H1 (cell line): ENCODE data around the gene MIF. TPM values are rescaled to one million over a fixed set of nuclear protein-coding genes. Genes with fewer than 3 reads are reported as not detected.

Experiments used
- CTCF ChIA-PET: fragments of 300-600 bp; sonication (Branson Sonifier 250); formaldehyde crosslinking; loops from one replicate; lab custom pipeline; 2021; ENCODE audit not compliant: partially characterized antibody; lab: Charles Lee
- POLR2A ChIA-PET: fragments of 300-600 bp; sonication (Branson Sonifier 250); formaldehyde crosslinking; loops from one replicate; lab custom pipeline; 2021; ENCODE audit warnings: inconsistent platforms; ENCODE audit not compliant: partially characterized antibody; lab: Charles Lee
- DNase-seq, 2 experiments: peaks; one replicate each; pipeline versions ENCODE4 v3.0.0 to v3.0.0-alpha.2; 2010 to 2022; ENCODE audit warnings: low spot score in 2 of 2, low read depth in 1 of 2, mixed read lengths in 1 of 2
- FAIRE-seq: peaks from 2 replicates; lab custom pipeline; 2011; peaks lifted over from hg19 to GRCh38; lab: Jason Lieb, UNC
- H2AFZ ChIP-seq: 2 replicates; pipeline ENCODE4 v1.8.1; 2012; ENCODE audit warnings: low read length, inconsistent platforms
- H2AK5ac ChIP-seq: 2 replicates; pipeline ENCODE4 v1.6.1; 2013; ENCODE audit warnings: low read depth, low read length
- H2BK120ac ChIP-seq: replicated peaks from 2 replicates; pipeline ENCODE3; 2013; ENCODE audit warnings: low read depth, low read length, inconsistent platforms
- H2BK12ac ChIP-seq: 2 replicates; pipeline ENCODE4 v1.6.1; 2013; ENCODE audit warnings: low read depth, low read length
- H2BK15ac ChIP-seq: 2 replicates; pipeline ENCODE4 v1.6.1; 2013; ENCODE audit warnings: low read length
- H2BK20ac ChIP-seq: 2 replicates; pipeline ENCODE4 v1.6.1; 2013; ENCODE audit warnings: low read length
- H2BK5ac ChIP-seq: 2 replicates; pipeline ENCODE4 v1.6.1; 2013; ENCODE audit warnings: low read depth, low read length
- H3K14ac ChIP-seq: 2 replicates; pipeline ENCODE4 v1.6.1; 2013; ENCODE audit warnings: inconsistent platforms; ENCODE audit not compliant: insufficient read length
- H3K18ac ChIP-seq: 2 replicates; pipeline ENCODE4 v1.6.1; 2013; ENCODE audit warnings: low read length; ENCODE audit errors: extremely low read depth
- H3K23ac ChIP-seq: 2 replicates; pipeline ENCODE4 v1.6.1; 2013; ENCODE audit warnings: inconsistent platforms; ENCODE audit not compliant: insufficient read length
- H3K23me2 ChIP-seq: 2 replicates; pipeline ENCODE4 v1.6.1; 2013; ENCODE audit warnings: low read depth, low read length
- H3K27ac ChIP-seq: 2 replicates; pipeline ENCODE4 v1.6.1; 2011; ENCODE audit warnings: low read depth, low read length, inconsistent platforms
- H3K27me3 ChIP-seq, 4 experiments: replicated peaks in 1 of 4; 1 replicate in 1 of 4; 2 replicates in 3 of 4; pipeline versions ENCODE4 v1.6.1 to v1.8.1; 2011 to 2013; ENCODE audit warnings: low read length in 3 of 4, mild to moderate bottlenecking in 3 of 4, inconsistent platforms in 2 of 4, mixed read lengths in 2 of 4, moderate library complexity in 1 of 4; ENCODE audit not compliant: control insufficient read depth in 3 of 4, insufficient read depth in 3 of 4; ENCODE audit errors: extremely low read depth in 1 of 4
- H3K36me3 ChIP-seq, 4 experiments: 2 replicates each; pipeline versions ENCODE4 v1.6.1 to v1.8.1; 2011 to 2013; ENCODE audit warnings: mild to moderate bottlenecking in 4 of 4, low read length in 3 of 4, moderate library complexity in 2 of 4, control low read depth in 1 of 4, inconsistent platforms in 1 of 4; ENCODE audit not compliant: insufficient read depth in 4 of 4, control insufficient read depth in 2 of 4
- H3K4ac ChIP-seq: replicated peaks from 2 replicates; pipeline ENCODE3; 2013; ENCODE audit warnings: low read length, low read depth, mixed read lengths, inconsistent platforms; ENCODE audit not compliant: insufficient read length
- H3K4me1 ChIP-seq, 4 experiments: replicated peaks in 1 of 4; 1 replicate in 1 of 4; 2 replicates in 3 of 4; pipeline versions ENCODE4 v1.6.1 to v1.8.1; 2011 to 2013; ENCODE audit warnings: low read length in 3 of 4, inconsistent platforms in 2 of 4, mixed read lengths in 1 of 4; ENCODE audit not compliant: insufficient read depth in 4 of 4, control insufficient read depth in 3 of 4
- H3K4me2 ChIP-seq, 2 experiments: 2 replicates each; pipeline versions ENCODE4 v1.6.1 to v1.8.1; 2011 to 2013; ENCODE audit warnings: low read depth in 2 of 2, low read length in 2 of 2, control low read depth in 1 of 2, inconsistent platforms in 1 of 2, mild to moderate bottlenecking in 1 of 2; ENCODE audit not compliant: insufficient read depth in 1 of 2
- H3K4me3 ChIP-seq, 4 experiments: fragments of 200-600, 300-600 bp in 1 of 4; sonication (generic), shearing (Covaris generic), sonication (Bioruptor Twin) in 1 of 4; 2 replicates each; pipeline versions ENCODE4 v1.5.1 to v1.8.1; 2011 to 2016; ENCODE audit warnings: low read length in 4 of 4, low read depth in 3 of 4, control low read depth in 2 of 4, inconsistent platforms in 2 of 4, mild to moderate bottlenecking in 2 of 4, mixed read lengths in 1 of 4, moderate library complexity in 1 of 4; ENCODE audit not compliant: insufficient read depth in 2 of 4; ENCODE audit errors: extremely low read depth in 1 of 4
- H3K56ac ChIP-seq: replicated peaks from 2 replicates; pipeline ENCODE3; 2013; ENCODE audit warnings: low read depth, mild to moderate bottlenecking, mixed read lengths, low read length, inconsistent platforms; ENCODE audit not compliant: insufficient read length
- H3K79me1 ChIP-seq: 2 replicates; pipeline ENCODE4 v1.6.1; 2013; ENCODE audit warnings: low read depth, low read length, control low read depth
- H3K79me2 ChIP-seq, 2 experiments: 2 replicates each; pipeline versions ENCODE4 v1.6.1 to v1.8.1; 2012 to 2013; ENCODE audit warnings: low read length in 2 of 2, mild to moderate bottlenecking in 2 of 2, inconsistent platforms in 1 of 2; ENCODE audit not compliant: insufficient read depth in 2 of 2, control insufficient read depth in 1 of 2
- H3K9ac ChIP-seq, 4 experiments: replicated peaks in 1 of 4; 1 replicate in 1 of 4; 2 replicates in 3 of 4; pipeline versions ENCODE4 v1.6.1 to v1.8.1; 2011 to 2013; ENCODE audit warnings: low read depth in 3 of 4, low read length in 3 of 4, control low read depth in 2 of 4, mild to moderate bottlenecking in 2 of 4, moderate library complexity in 2 of 4, inconsistent platforms in 1 of 4; ENCODE audit errors: extremely low read depth in 1 of 4
- H3K9me3 ChIP-seq, 2 experiments: 2 replicates each; pipeline versions ENCODE4 v1.6.1 to v1.8.1; 2012 to 2013; ENCODE audit warnings: mild to moderate bottlenecking in 2 of 2, moderate library complexity in 2 of 2, control low read depth in 1 of 2, inconsistent platforms in 1 of 2, low read depth in 1 of 2, low read length in 1 of 2, mixed read lengths in 1 of 2; ENCODE audit not compliant: insufficient read depth in 2 of 2
- H4K20me1 ChIP-seq, 2 experiments: replicated peaks in 1 of 2; 2 replicates each; pipeline versions ENCODE3 to v1.8.1; 2011 to 2013; ENCODE audit warnings: inconsistent platforms in 2 of 2, low read length in 2 of 2, mild to moderate bottlenecking in 1 of 2; ENCODE audit not compliant: insufficient read depth in 2 of 2, control insufficient read depth in 1 of 2
- H4K5ac ChIP-seq: 2 replicates; pipeline ENCODE4 v1.6.1; 2013; ENCODE audit warnings: low read length, low read depth, mixed read lengths, inconsistent platforms; ENCODE audit not compliant: insufficient read length
- H4K8ac ChIP-seq: 2 replicates; pipeline ENCODE4 v1.8.0; 2013; ENCODE audit warnings: mild to moderate bottlenecking, moderate library complexity, low read length, inconsistent platforms; ENCODE audit not compliant: insufficient read depth; ENCODE audit errors: extremely low read depth
- H4K91ac ChIP-seq: replicated peaks from 2 replicates; pipeline ENCODE3; 2013; ENCODE audit warnings: low read length, mixed read lengths, inconsistent platforms; ENCODE audit not compliant: insufficient read length
- BRCA1 ChIP-seq: IDR thresholded peaks from 2 replicates; pipeline ENCODE4 v1.6.1; 2012; ENCODE audit warnings: low read depth, low read length, improper control_type of control experiment
- GABPA ChIP-seq: IDR thresholded peaks from 2 replicates; pipeline ENCODE4 v1.6.1; 2011; ENCODE audit warnings: mild to moderate bottlenecking, low read length, moderate library complexity, borderline replicate concordance; ENCODE audit not compliant: insufficient read depth
- NANOG ChIP-seq: IDR thresholded peaks from 2 replicates; pipeline ENCODE4 v1.6.1; 2011; ENCODE audit warnings: low read length, low read depth, mild to moderate bottlenecking, inconsistent platforms; ENCODE audit not compliant: insufficient read depth, poor library complexity, severe bottlenecking
- POLR2A ChIP-seq, 2 experiments: IDR thresholded peaks; 1 replicate in 1 of 2; 2 replicates in 1 of 2; pipeline ENCODE4 v1.6.1; 2011; ENCODE audit warnings: low read depth in 2 of 2, low read length in 2 of 2, mild to moderate bottlenecking in 2 of 2; ENCODE audit errors: control extremely low read depth in 1 of 2
- RNF2 ChIP-seq: fragments of 200-900, 300-1000 bp; sonication (generic); IDR thresholded peaks from 2 replicates; pipeline ENCODE4 v1.7.1; 2016; ENCODE audit warnings: borderline replicate concordance, low read depth, mild to moderate bottlenecking, antibody characterized with exemption, low read length; ENCODE audit not compliant: poor library complexity, severe bottlenecking; ENCODE audit errors: missing control alignments
- SP1 ChIP-seq: IDR thresholded peaks from 2 replicates; pipeline ENCODE4 v1.6.1; 2011; ENCODE audit warnings: low read depth, low read length
- TAF1 ChIP-seq: IDR thresholded peaks from 2 replicates; pipeline ENCODE4 v1.6.1; 2011; ENCODE audit warnings: mild to moderate bottlenecking, low read depth, low read length
- WGBS, 2 experiments: shearing (Covaris generic) in 1 of 2; methylation state at CpG; one replicate each; pipeline versions ENCODE4 v1.1.6 to v1.1.7; 2013 to 2015; ENCODE audit warnings: low lambda C conversion rate in 2 of 2, mixed read lengths in 2 of 2, inconsistent platforms in 1 of 2, low coverage in 1 of 2, missing lambda C conversion rate in 1 of 2; ENCODE audit not compliant: insufficient replicate concordance in 2 of 2, insufficient coverage in 1 of 2, insufficient read length in 1 of 2; ENCODE audit errors: extremely low coverage in 1 of 2, missing lambda C conversion rate in 1 of 2; 5-methylcytosine and 5-hydroxymethylcytosine counted together
- polyA plus RNA-seq, 7 experiments: library from polyadenylated mRNA; depleted of rRNA in 3 of 7; stranded (reverse) in 5 of 7; unstranded in 2 of 7; fragments of >200 nt in 5 of 7; fragments of 200-250 nt in 2 of 7; gene quantifications; 1 replicate in 5 of 7; 2 replicates in 1 of 7; 4 replicates in 1 of 7; pipeline versions ENCODE4 v1.2.1 to v1.2.3, GENCODE V29; 2011 to 2013; ENCODE audit warnings: missing spikeins in 2 of 7, mixed read lengths in 2 of 7
- total RNA-seq: library from RNA; stranded (reverse); fragmentation: NEBNext Ultra II Directional; extraction: Animal tissue kit (Norgen Biotek cat#: 25700); gene quantifications from 2 replicates; pipeline ENCODE4 v1.2.1, GENCODE V29; 2021

MIF gene
- total and polyA plus RNA-seq, 2 of the 8 experiments (the other 6 are each of a cell fraction or from before 2014, with no cell fraction given), result 1,082 to 1,870 TPM

- H2BK15ac ChIP-seq, result no peak overlapping the region
- H3K27me3 ChIP-seq, result no peaks in the 10 kb centered on the region
- FAIRE-seq, result no peak
- no peak overlapping the region for H2AFZ ChIP-seq
- no peak overlapping the region for H4K91ac ChIP-seq
- ChIA-PET CTCF (interaction anchor here (2.0 kb wide), 1 partner anchor 14 kb away, joined by 6 read pairs; no protein-coding TSS in a partner anchor), POLR2A (interaction anchor here (1.5 to 3.5 kb wide), 3 partner anchors 18 to 19 kb away, joined by 3 to 11 read pairs (median 3); partner anchors contain the start of genes MIF and SLC2A11)
- H3K79me1 ChIP-seq, result no peaks in the 10 kb centered on the region
- H3K56ac ChIP-seq, result no peak overlapping the region
- H2BK120ac ChIP-seq, result no peak overlapping the region
- H4K8ac ChIP-seq, result no peak overlapping the region
- H3K4me1 ChIP-seq, result no peaks in the 10 kb centered on the region
- no peak overlapping the region for H3K9ac ChIP-seq
- no peaks in the 10 kb centered on the region for H3K79me2 ChIP-seq
- DNase-seq, result no peak
- H3K4me2 ChIP-seq, result no peak overlapping the region
- no peak overlapping the region for H3K14ac ChIP-seq
- no peak overlapping the region for H2AK5ac ChIP-seq
- H3K4me3 ChIP-seq, result no peak overlapping the region
- H3K9me3 ChIP-seq, result no peaks in the 10 kb centered on the region
- no peak overlapping the region for H3K27ac ChIP-seq
- H3K23ac ChIP-seq, result no peak overlapping the region
- no peak overlapping the region for H2BK20ac ChIP-seq
- H2BK5ac ChIP-seq, result no peak overlapping the region
- no peak overlapping the region for H3K4ac ChIP-seq
- TF ChIP-seq POLR2A (IDR thresholded peaks at IDR 0.05; ENCODE audit: control extremely low read depth in 1 of 2, low read depth in 2 of 2, low read length in 2 of 2), result no peak
- TF ChIP-seq BRCA1, result no peak
- no peak for TF ChIP-seq SP1
- no peak for TF ChIP-seq RNF2
- TF ChIP-seq TAF1, result no peak
- no peak for TF ChIP-seq GABPA
- no peak for TF ChIP-seq NANOG
- TF ChIP-seq, all 59 proteins: peak for 0
- Histone ChIP-seq H3K36me3 (peaks cover 0 to 2% (median under 1%) of the 10 kb centered on the region in 4 experiments; a peak in 4 of 8 replicates), H4K5ac (no peak overlapping the region), H4K20me1 (no peaks in the 10 kb centered on the region), H3K23me2 (no peaks in the 10 kb centered on the region), H2BK12ac (no peak overlapping the region), H3K18ac (no peak overlapping the region)
- 89% methylated on average over 4 of the region's 4 CpGs; no CpG with 5 or more reads in 1 of the 2 experiments for WGBS, 2 experiments
Observed at GRCh38 chr22:23874871-23875270, 19.3 kb upstream of the MIF start.
